K562 (cell line): ENCODE data around the gene MFSD2B. TPM values are rescaled to one million over a fixed set of nuclear protein-coding genes. Genes with fewer than 3 reads are reported as not detected.
A peak's percentile ranks its signal among the peaks of the same experiment; 100 is the strongest.

Experiments
- ATF4 ChIP-seq: fragments of 450-650 bp; formaldehyde crosslinking; IDR thresholded peaks from 2 replicates; pipeline ENCODE4 v1.4.0; 2022; ENCODE audit warnings: mild to moderate bottlenecking, moderate library complexity
- ATF6 ChIP-seq: sonication (generic); formaldehyde crosslinking; IDR thresholded peaks from 2 replicates; pipeline ENCODE4 v1.4.0; 2020; ENCODE audit warnings: mild to moderate bottlenecking, missing genetic modification reagents
- BACH1 ChIP-seq: fragments of 200-800 bp; sonication (Bioruptor generic); IDR thresholded peaks from 2 replicates; pipeline ENCODE4 v1.6.1; 2016; ENCODE audit warnings: missing genetic modification characterization, missing compliant biosample characterization
- CHD4 ChIP-seq: fragments of 200-600 bp; sonication (generic); IDR thresholded peaks from 3 replicates; pipeline ENCODE4 v1.6.1; 2012; ENCODE audit warnings: low read depth, mild to moderate bottlenecking, mixed read lengths, low read length, inconsistent platforms; ENCODE audit not compliant: insufficient read depth, insufficient replicate concordance, poor library complexity, severe bottlenecking
- CTBP1 ChIP-seq: fragments of 450-650 bp; IDR thresholded peaks from 2 replicates; pipeline ENCODE4 v1.6.1; 2016; ENCODE audit warnings: borderline replicate concordance
- ETS2 ChIP-seq: IDR thresholded peaks from 2 replicates; pipeline ENCODE4 v1.6.1; 2016; ENCODE audit warnings: borderline replicate concordance, missing genetic modification characterization, mild to moderate bottlenecking, moderate library complexity, missing compliant biosample characterization; ENCODE audit not compliant: poor library complexity, severe bottlenecking
- FOXP4 ChIP-seq: sonication (generic); formaldehyde crosslinking; IDR thresholded peaks from 2 replicates; pipeline ENCODE4 v1.8.0; 2022; ENCODE audit warnings: mild to moderate bottlenecking, missing genetic modification reagents, borderline replicate concordance
- GATAD2B ChIP-seq: fragments of 450-650 bp; IDR thresholded peaks from 2 replicates; pipeline ENCODE4 v1.6.1; 2017; ENCODE audit warnings: mild to moderate bottlenecking, borderline replicate concordance
- HEY1 ChIP-seq: fragments of 250-450 bp; sonication (Bioruptor Pico); IDR thresholded peaks from 2 replicates; pipeline ENCODE4 v1.5.0; 2020; ENCODE audit warnings: mild to moderate bottlenecking, moderate library complexity, borderline replicate concordance
- HIVEP1 ChIP-seq: fragments of 250-450 bp; sonication (Bioruptor Pico); IDR thresholded peaks from 2 replicates; pipeline ENCODE4 v1.4.0; 2020; ENCODE audit warnings: mild to moderate bottlenecking
- MAZ ChIP-seq, 2 experiments: fragments of 450-650 bp in 1 of 2; sonication (generic) in 1 of 2; formaldehyde crosslinking; IDR thresholded peaks in 1 of 2; conservative IDR thresholded peaks in 1 of 2; 2 replicates each; pipeline versions ENCODE4 v1.4.0 to v1.5.0; 2020; ENCODE audit warnings: mild to moderate bottlenecking in 1 of 2, missing genetic modification reagents in 1 of 2
- PPARD ChIP-seq: fragments of 250-450 bp; sonication (Bioruptor Pico); IDR thresholded peaks from 2 replicates; pipeline ENCODE4 v1.8.0; 2022; ENCODE audit warnings: inconsistent platforms, mild to moderate bottlenecking, moderate library complexity
- RCOR1 ChIP-seq, 2 experiments: IDR thresholded peaks; 2 replicates each; pipeline ENCODE4 v1.6.1; 2012; ENCODE audit warnings: low read depth in 2 of 2, low read length in 2 of 2, borderline replicate concordance in 1 of 2, improper control_type of control experiment in 1 of 2
- SMAD1 ChIP-seq: fragments of 150-350 bp; IDR thresholded peaks from 2 replicates; pipeline ENCODE4 v1.6.1; 2014; ENCODE audit warnings: low read length, low read depth; ENCODE audit not compliant: partially characterized antibody
- SMARCC2 ChIP-seq: fragments of 450-650 bp; IDR thresholded peaks from 2 replicates; pipeline ENCODE4 v1.6.1; 2017; ENCODE audit warnings: antibody characterized with exemption, moderate library complexity, mild to moderate bottlenecking, low read depth
- TFAM ChIP-seq: fragments of 250-450 bp; sonication (Bioruptor Pico); conservative IDR thresholded peaks from 2 replicates; pipeline ENCODE4 v1.5.0; 2021; ENCODE audit warnings: mild to moderate bottlenecking, moderate library complexity
- ZC3H11A ChIP-seq: IDR thresholded peaks from 2 replicates; pipeline ENCODE4 v1.6.1; 2012; ENCODE audit warnings: low read depth, low read length, improper control_type of control experiment
- ZNF12 ChIP-seq: sonication (generic); formaldehyde crosslinking; IDR thresholded peaks from 2 replicates; pipeline ENCODE4 v1.4.0; 2020; ENCODE audit warnings: mild to moderate bottlenecking, missing genetic modification reagents
- ZNF316 ChIP-seq: fragments of 450-650 bp; IDR thresholded peaks from 2 replicates; pipeline ENCODE4 v1.6.1; 2016
- ZNF655 ChIP-seq: fragments of 250-450 bp; sonication (Bioruptor Pico); IDR thresholded peaks from 2 replicates; pipeline ENCODE4 v1.5.0; 2021
- polyA plus RNA-seq, 8 experiments: library from polyadenylated mRNA; depleted of rRNA in 4 of 8; stranded (reverse) in 5 of 8; unstranded in 3 of 8; fragments of >200 nt; fragmentation: Nextera tagmentation in 2 of 8; fragmentation: Illumina TruSeq in 1 of 8; extraction: Ambion mirVana in 2 of 8; extraction: Trizol in 1 of 8; gene quantifications; 2 replicates each; pipeline versions ENCODE4 v1.2.1 to v1.2.3, GENCODE V29; 2011 to 2014; ENCODE audit warnings: inconsistent platforms in 1 of 8, missing spikeins in 1 of 8
- total RNA-seq, 7 experiments: library from RNA; depleted of rRNA in 6 of 7; stranded (reverse); fragments of >200 nt in 6 of 7; fragmentation: Illumina TruSeq in 2 of 7; extraction: Trizol in 2 of 7; gene quantifications; 2 replicates each; pipeline versions ENCODE4 v1.2.1 to v1.2.3, GENCODE V29; 2011 to 2021; ENCODE audit warnings: low replicate concordance in 1 of 7

MFSD2B gene
- total and polyA plus RNA-seq, 9 of the 15 experiments (the other 6 are each of a cell fraction or from before 2014, with no cell fraction given), result 2.6 to 10.9 (median 6.8) TPM

GRCh38 chr2:24011250-24012104 is 1.6 kb downstream of the MFSD2B start (continued):
- TF ChIP-seq ZNF655 (CRISPR knock-in tag) (no peak), FOXP4 (CRISPR knock-in tag) (no peak), GATAD2B (peak; percentile 69; the same call in 1 of the 2 replicates), SMARCC2 (peak; percentile 97), MAZ (CRISPR knock-in tag; conservative IDR thresholded peaks at IDR 0.05 in 1 of 2, IDR thresholded peaks at IDR 0.05 in 1 of 2) (peak; percentile 87 to 94), ZC3H11A (no peak), CTBP1 (peak; percentile 74; the same call in 1 of the 2 replicates), ETS2 (no peak), ZNF316 (peak; percentile 35; the same call in 1 of the 2 replicates), ATF4 (peak; percentile 84), TFAM (CRISPR knock-in tag) (no peak), HEY1 (CRISPR knock-in tag) (peak; percentile 18; the same call in 1 of the 2 replicates), PPARD (CRISPR knock-in tag) (no peak), CHD4 (no peak), HIVEP1 (CRISPR knock-in tag) (peak; percentile 69; the same call in 1 of the 2 replicates), ZNF12 (CRISPR knock-in tag) (no peak), ATF6 (CRISPR knock-in tag) (no peak), BACH1 (no peak; the same call in 1 of the 2 replicates), RCOR1 (IDR thresholded peaks at IDR 0.05; ENCODE audit: borderline replicate concordance in 1 of 2, low read depth in 2 of 2, low read length in 2 of 2) (peak in 1 of 2 experiments; percentile 93; a peak in 3 of 4 replicates), SMAD1 (peak; percentile 90)
